OCI-LY7 (cell line): ENCODE data around the gene NDUFA12.

Experiments used
- CTCF ChIP-seq: fragments of 200-600 bp; sonication (generic); conservative IDR thresholded peaks from 2 replicates; pipeline ENCODE4 v1.5.1; 2014; ENCODE audit warnings: mild to moderate bottlenecking, antibody characterized with exemption, low read length, moderate library complexity, mixed read lengths
- EZH2phosphoT487 ChIP-seq: fragments of 200-600 bp; sonication (generic); IDR thresholded peaks from 2 replicates; pipeline ENCODE4 v1.6.1; 2018; ENCODE audit warnings: low read depth, borderline replicate concordance, mild to moderate bottlenecking, mixed run types, antibody characterized with exemption, low read length, moderate library complexity, mixed read lengths

- TF ChIP-seq CTCF (no peak), EZH2phosphoT487 (no peak)
Measured at GRCh38 chr12:94954029-94954685, 49.3 kb downstream of the NDUFA12 start.
